Amniotic stem cell (primary cell): ENCODE data around the gene ACD.

ENCODE experiments used
- DNase-seq: peaks from one replicate; lab custom pipeline; 2025; lab: John Stamatoyannopoulos, UW

ACD gene

DNA sequence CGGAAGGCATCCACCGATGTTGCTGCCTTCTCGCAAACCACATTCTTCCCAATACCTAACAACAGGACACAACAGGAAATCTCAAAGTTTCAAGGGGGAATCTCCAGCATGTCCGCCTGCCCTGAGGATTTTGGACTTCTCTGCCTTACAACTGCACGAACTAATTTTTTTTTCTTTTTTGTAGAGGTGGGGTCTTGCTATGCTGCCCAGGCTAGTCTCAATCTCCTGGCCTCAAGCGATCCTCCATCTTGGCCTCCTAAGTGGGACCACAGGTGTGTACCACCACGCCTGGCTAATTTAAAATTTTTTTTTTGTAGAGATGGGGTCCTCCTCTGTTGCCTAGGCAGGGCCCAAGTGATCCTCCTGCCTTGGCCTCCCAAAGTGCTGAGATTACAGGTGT, 15.9 kb upstream of the ACD start:
- DNase-seq: no peak

- DNase-seq: no peak
Measured at GRCh38 chr16:67675579-67675935, 15.5 kb upstream of the ACD start.

DNA sequence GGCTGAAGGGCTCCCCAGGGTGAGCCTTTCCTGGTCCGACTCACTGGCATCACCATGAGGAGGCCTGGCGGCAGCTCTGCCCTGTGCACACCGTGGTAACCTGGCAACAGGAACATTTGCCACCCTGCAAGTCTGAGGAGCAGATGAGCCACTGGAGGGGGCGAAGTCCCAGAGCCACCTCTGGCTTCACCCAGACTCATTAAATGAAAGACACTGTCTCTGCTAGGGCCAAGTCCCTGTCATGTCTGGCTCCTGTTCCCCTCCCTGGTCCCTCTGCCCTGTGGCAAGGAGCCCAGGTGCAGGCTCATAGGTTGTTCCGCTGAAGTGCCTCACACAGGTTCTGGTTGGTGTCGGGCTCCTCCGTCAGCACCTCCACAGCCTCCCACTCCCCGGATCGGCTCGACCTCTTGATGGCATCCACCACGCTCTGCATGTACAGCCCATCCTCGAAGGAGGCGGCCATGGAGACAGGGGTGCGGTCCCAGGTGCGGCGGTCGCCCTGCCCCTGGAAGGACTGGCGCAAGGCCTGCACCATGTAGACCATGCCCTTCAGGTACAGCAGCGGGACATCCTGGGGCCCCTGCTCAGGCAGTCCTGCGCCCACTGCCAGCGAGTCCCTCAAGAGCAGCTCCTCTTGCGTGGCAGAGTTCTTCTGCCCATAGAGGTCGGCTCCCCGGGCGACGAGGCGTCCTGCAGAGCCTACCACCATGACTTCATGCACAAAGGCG, 15.0 kb upstream of the ACD start:
- DNase-seq: no peak

- DNase-seq: no peak
Measured at GRCh38 chr16:67673712-67674580, 13.9 kb upstream of the ACD start.

GRCh38 chr16:67672739-67673662, 12.9 kb upstream of the ACD start:
- DNase-seq: no peak

- no peak for DNase-seq
Measured at GRCh38 chr16:67672306-67672705, 12.2 kb upstream of the ACD start.

DNA sequence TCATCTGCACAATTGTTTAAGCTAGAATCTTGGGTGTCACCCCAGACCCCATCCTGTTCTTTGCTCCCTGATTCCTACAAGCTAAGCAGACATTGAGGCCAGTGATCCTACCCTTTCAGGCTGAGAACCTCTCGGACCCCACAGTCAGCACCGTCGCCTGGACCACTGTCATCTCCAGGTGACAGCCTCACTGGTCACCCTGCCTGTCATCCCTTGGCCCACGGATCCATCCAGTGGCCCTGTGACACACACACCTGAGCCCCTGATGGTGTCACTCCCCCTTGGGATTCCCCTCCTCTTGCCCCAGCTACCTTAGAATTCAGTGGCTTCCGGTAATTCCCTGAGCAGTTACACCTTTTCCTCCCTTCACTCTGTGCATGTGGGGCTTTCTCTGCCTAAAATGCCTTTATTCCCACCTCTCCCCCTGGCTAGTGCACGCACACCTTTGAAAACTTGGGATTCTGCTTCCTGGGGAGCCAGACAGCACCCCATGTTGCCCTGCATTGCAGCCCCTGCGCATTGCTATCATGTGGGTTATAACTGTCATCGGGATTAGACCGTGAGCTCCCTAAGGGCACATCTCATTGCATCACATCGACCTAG, 9.5 kb upstream of the ACD start:
- DNase-seq: no peak

- no peak for DNase-seq
Measured at GRCh38 chr16:67668495-67669157, 8.6 kb upstream of the ACD start.

- DNase-seq: peak; percentile 83
Measured at GRCh38 chr16:67667817-67668494, 7.9 kb upstream of the ACD start.

DNA sequence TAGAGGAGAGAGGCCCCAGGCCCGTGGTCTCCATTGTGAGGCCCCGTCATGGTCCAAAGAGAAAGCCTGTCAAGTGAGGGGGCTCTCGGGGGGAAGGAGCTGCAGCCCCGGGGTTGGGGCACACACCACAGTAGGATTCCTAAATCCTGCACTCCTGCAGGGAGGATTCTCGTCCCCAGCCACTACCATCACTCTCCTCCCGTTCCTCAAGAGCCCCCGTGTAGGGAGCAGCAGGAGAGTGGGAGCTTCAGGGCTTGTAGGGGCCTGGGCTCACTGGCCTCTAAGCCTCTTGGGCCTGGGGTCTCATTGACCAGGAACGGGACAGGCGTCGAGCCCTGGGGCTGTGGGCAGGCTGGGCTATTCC, 7.4 kb upstream of the ACD start:
- no peak for DNase-seq

DNA sequence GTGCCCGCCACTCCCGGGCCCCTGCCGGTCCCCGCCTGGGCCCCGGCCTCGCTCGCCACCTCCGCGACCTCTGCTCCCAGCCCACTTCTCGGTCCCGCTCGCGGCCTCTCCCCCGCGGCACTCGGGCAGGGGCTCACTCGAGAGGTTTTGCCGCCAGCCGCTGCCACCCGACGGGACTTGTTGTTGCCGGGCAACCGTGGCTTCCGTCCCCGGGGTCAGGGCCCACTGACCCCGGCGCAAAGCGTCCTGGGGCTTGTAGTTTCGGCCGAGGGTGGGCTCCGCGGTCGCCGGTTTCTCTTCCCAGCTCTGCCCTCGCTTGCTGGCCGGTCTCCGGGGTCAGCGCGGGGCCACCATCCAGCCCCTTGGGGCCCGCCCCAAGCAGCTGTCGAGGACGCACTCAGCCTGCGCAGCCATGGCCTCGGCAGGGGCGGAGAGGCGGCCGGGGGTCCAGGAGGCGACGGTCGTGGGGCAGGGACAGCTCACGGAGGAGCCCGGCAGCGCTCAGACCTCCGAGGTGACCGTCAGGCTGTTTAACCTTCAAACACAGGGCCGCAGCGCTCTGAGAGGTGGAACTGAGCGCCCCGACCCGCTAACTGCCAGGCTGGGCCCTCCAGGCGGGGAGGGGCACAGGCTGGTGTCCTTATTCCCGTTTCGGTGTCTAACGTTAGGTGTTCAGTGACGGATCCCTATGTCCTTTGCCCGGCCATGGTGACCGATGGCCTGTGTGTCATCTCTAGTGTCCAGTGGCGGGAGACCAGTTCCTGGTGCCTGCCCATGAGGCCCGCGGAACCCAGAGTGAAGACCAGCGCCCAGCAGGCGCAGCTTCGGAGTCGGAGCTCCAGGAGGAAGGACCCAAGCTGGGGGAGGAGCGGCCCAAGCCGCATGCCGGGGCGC, 6.7 kb upstream of the ACD start, which contains the start of the genes C16orf86 and ENKD1:
C16orf86 (plus strand) TSS at position 256 of the 894 bp plus-strand sequence; CDS start at position 413, 157 bp downstream.
ENKD1 (minus strand) TSS at position 192 of the 894 bp plus-strand sequence. CDS start 308 bp downstream, outside the sequence.
- DNase-seq: no peak

- no peak for DNase-seq
Measured at GRCh38 chr16:67666032-67666551, 6.0 kb upstream of the ACD start.

GRCh38 chr16:67665598-67665997, 5.5 kb upstream of the ACD start:
- DNase-seq: no peak

DNA sequence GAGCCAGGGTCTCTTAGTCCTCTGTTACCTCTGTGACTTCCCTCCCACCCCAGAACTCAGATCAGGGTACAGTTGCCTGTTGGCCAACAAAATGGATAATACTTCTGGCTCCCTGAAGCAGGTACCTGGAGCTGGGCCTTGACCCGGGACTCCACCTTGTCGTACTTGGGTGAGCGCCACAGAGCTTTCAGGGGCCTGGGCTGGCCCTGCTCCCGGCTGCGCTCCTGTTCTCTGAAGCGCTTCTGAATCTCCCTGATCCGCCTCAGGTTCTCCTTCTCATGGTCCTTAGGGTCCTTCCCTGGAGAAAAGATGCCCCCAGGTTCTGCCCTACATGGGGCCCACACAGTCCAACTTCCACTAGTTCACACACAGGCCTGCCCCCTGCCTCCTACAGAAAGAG, 4.8 kb upstream of the ACD start:
- DNase-seq: no peak

- no peak for DNase-seq
Measured at GRCh38 chr16:67664258-67664657, 4.2 kb upstream of the ACD start.

- DNase-seq: no peak
Measured at GRCh38 chr16:67663877-67664222, 3.8 kb upstream of the ACD start.

GRCh38 chr16:67663151-67663876, 3.3 kb upstream of the ACD start:
- no peak for DNase-seq

GRCh38 chr16:67662653-67663010, 2.6 kb upstream of the ACD start:
- DNase-seq: no peak
